Measurements from ENCODE around the gene PAIP2B.
"Not testable (repeated sequence)": the region's sequence is repeated elsewhere in the genome, so short reads cannot be mapped to it uniquely, and the experiment has no call there.

The PAIP2B gene

GRCh38 chr2:71190656-71191569 lies 36.0 kb downstream of the PAIP2B start:
- H3K4me1 Mint-ChIP-seq, result no peaks in the 10 kb centered on the region
- peaks cover 32% of the 10 kb centered on the region for H3K36me3 Mint-ChIP-seq
- no peaks in the 10 kb centered on the region for H3K27me3 Mint-ChIP-seq
- no peak overlapping the region for H3K27ac Mint-ChIP-seq
- H3K4me3 Mint-ChIP-seq, result no peak overlapping the region
- no peak for ATAC-seq
- H3K9me3 Mint-ChIP-seq, result peaks cover 10% of the 10 kb centered on the region

GRCh38 chr2:71187589-71187988 lies 39.3 kb downstream of the PAIP2B start:
- H3K27ac Mint-ChIP-seq, result no peak overlapping the region
- no peaks in the 10 kb centered on the region for H3K27me3 Mint-ChIP-seq
- peaks cover 13% of the 10 kb centered on the region for H3K36me3 Mint-ChIP-seq
- no peaks in the 10 kb centered on the region for H3K9me3 Mint-ChIP-seq
- no peak overlapping the region for H3K4me3 Mint-ChIP-seq
- ATAC-seq, result no peak
- H3K4me1 Mint-ChIP-seq, result no peaks in the 10 kb centered on the region

- Mint-ChIP-seq H3K27ac (no peak overlapping the region), H3K4me3 (no peak overlapping the region), H3K27me3 (no peaks in the 10 kb centered on the region), H3K36me3 (peaks cover 13% of the 10 kb centered on the region), H3K9me3 (no peaks in the 10 kb centered on the region), H3K4me1 (no peaks in the 10 kb centered on the region)
- ATAC-seq, result no peak
Observed at GRCh38 chr2:71186973-71187372, 39.9 kb downstream of the PAIP2B start.

- H3K4me1 Mint-ChIP-seq, H3K4me3 Mint-ChIP-seq, ATAC-seq, H3K9me3 Mint-ChIP-seq, H3K27me3 Mint-ChIP-seq, H3K36me3 Mint-ChIP-seq, H3K27ac Mint-ChIP-seq: not testable (repeated sequence)
Observed at GRCh38 chr2:71183306-71184115, 43.4 kb downstream of the PAIP2B start.

GRCh38 chr2:71181316-71181715 lies 45.6 kb downstream of the PAIP2B start:
- Mint-ChIP-seq H3K27ac (no peak overlapping the region), H3K36me3 (peaks cover 5% of the 10 kb centered on the region), H3K4me1 (no peaks in the 10 kb centered on the region), H3K27me3 (peaks cover 9% of the 10 kb centered on the region), H3K4me3 (no peak overlapping the region), H3K9me3 (no peaks in the 10 kb centered on the region)
- ATAC-seq, result no peak

DNA sequence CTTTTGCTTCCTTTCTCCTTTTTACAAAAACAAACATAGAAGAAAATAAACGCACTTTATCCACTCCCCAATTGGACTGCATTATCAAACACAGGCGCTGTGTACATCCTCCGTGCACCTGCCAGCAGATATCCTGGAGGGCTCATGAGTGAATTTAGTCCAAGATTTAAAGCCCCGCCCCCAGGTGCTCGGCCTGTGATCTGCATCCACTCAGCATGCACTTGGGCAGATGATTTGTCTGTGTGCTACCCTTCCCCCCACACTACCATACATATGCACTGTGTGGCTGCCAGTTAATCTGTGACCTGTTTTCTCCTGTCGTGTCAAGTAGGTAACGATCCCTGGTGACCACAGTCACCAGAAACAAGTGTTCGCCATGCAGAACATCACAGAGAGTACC lies 48.1 kb downstream of the PAIP2B start:
- H3K36me3 Mint-ChIP-seq, H3K9me3 Mint-ChIP-seq, H3K4me1 Mint-ChIP-seq, H3K4me3 Mint-ChIP-seq, ATAC-seq, H3K27ac Mint-ChIP-seq: not testable (repeated sequence)
- H3K27me3 Mint-ChIP-seq, result peaks cover 26% of the 10 kb centered on the region

DNA sequence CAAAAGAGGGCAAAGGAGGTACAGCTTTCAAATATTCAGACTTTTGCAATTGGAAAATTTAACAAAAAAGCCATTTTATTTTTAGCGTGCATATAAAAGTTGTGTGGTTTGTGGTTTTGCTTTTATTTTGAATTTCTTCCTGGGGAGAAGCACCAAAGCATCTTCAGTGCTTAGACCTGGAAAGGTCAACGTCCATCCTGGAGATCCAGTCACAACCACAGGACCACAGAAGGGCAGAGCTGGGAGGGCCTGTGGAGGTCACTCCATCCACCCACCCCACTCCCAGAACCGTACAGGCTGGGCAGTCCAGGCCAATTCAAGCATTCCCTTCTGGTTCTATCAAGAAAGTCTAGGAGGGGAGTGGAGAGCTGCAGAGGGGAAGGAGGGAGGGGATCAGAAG lies 52.7 kb downstream of the PAIP2B start:
- Mint-ChIP-seq H3K27me3 (peaks cover 33% of the 10 kb centered on the region), H3K4me1 (no peaks in the 10 kb centered on the region), H3K27ac (no peak overlapping the region), H3K4me3 (no peak overlapping the region), H3K9me3 (no peaks in the 10 kb centered on the region), H3K36me3 (no peaks in the 10 kb centered on the region)
- no peak for ATAC-seq

DNA sequence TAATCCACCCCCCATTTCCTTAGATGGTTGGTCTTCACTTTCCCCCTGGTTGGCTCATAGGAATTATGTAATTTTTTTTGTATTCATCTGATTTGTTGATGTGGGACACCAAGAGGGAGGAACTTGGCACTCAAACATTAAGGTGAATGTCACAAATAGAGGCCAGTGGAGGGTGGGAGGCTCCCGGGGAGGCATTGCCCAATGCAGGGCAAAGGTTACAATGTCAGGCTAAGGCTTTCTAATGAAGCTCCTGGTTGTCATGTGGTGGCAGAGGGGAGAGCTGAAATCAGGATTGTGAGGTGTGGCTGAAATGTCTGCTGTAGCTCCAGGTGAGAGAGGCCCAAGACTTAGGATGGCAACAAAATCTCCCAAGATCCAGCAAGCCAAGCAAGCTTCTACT lies 53.8 kb downstream of the PAIP2B start:
- H3K27me3 Mint-ChIP-seq, result peaks cover 32% of the 10 kb centered on the region
- H3K9me3 Mint-ChIP-seq, result no peaks in the 10 kb centered on the region
- no peak overlapping the region for H3K27ac Mint-ChIP-seq
- H3K36me3 Mint-ChIP-seq, result no peaks in the 10 kb centered on the region
- no peak for ATAC-seq
- H3K4me3 Mint-ChIP-seq, result no peak overlapping the region
- no peaks in the 10 kb centered on the region for H3K4me1 Mint-ChIP-seq

DNA sequence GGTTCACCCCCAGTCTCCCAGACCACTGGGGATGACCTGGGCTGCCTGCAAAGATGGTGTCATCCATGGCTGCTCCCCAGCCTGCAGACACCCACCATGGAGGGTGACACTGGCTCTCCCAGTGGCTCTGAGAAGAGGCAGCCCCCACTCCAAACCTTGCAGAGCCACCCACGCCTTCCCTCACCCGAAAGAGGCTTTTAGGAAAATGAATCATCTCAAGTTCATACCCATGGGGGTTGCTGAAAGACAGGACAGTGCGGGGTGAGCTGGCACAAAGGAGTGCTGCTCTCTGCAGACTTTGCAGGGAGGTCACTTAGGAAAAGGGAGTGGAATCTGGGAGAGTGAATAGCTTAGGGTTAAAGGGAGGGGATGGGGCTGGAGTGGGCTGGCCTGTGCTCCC lies 60.1 kb downstream of the PAIP2B start:
- peak; percentile 47 for ATAC-seq
- Mint-ChIP-seq H3K4me3 (no peak overlapping the region), H3K27me3 (peaks cover 32% of the 10 kb centered on the region), H3K4me1 (no peaks in the 10 kb centered on the region), H3K27ac (no peak overlapping the region), H3K36me3 (no peaks in the 10 kb centered on the region), H3K9me3 (no peaks in the 10 kb centered on the region)

- H3K27me3 Mint-ChIP-seq, result peaks cover 25% of the 10 kb centered on the region
- no peak overlapping the region for H3K27ac Mint-ChIP-seq
- no peaks in the 10 kb centered on the region for H3K36me3 Mint-ChIP-seq
- H3K4me1 Mint-ChIP-seq, result peaks cover 8% of the 10 kb centered on the region
- no peaks in the 10 kb centered on the region for H3K9me3 Mint-ChIP-seq
- H3K4me3 Mint-ChIP-seq, result no peak overlapping the region
- ATAC-seq, result peak; percentile 77
Observed at GRCh38 chr2:71157124-71157793, 69.6 kb downstream of the PAIP2B start.

DNA sequence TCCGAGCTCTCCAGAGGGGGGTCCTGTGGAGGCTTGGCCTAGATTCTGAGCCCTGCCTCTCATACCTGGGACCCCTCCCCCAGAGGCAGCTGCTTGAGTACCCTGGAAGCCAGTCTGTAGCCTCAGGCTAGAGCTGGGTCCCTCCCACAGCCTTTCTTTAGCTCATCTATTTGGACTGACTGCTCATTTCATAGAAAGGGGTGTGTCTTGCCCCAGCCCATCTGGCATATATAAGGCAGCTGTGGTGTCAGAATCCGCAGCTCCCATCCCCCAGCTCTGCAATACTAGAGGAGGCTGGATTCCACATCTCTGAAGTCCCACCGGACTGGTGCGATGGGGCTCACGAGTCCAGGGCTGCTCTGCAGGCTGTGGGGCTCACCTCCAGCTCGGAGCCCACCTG lies 70.3 kb downstream of the PAIP2B start:
- no peaks in the 10 kb centered on the region for H3K36me3 Mint-ChIP-seq
- no peaks in the 10 kb centered on the region for H3K9me3 Mint-ChIP-seq
- peaks cover 19% of the 10 kb centered on the region for H3K27me3 Mint-ChIP-seq
- no peak overlapping the region for H3K27ac Mint-ChIP-seq
- no peak for ATAC-seq
- H3K4me3 Mint-ChIP-seq, result no peak overlapping the region
- H3K4me1 Mint-ChIP-seq, result peaks cover 8% of the 10 kb centered on the region

GRCh38 chr2:71155846-71156245 lies 71.1 kb downstream of the PAIP2B start:
- Mint-ChIP-seq H3K4me3 (no peak overlapping the region), H3K27ac (no peak overlapping the region), H3K4me1 (peaks cover 8% of the 10 kb centered on the region), H3K9me3 (no peaks in the 10 kb centered on the region), H3K36me3 (no peaks in the 10 kb centered on the region), H3K27me3 (peaks cover 19% of the 10 kb centered on the region)
- ATAC-seq, result no peak

DNA sequence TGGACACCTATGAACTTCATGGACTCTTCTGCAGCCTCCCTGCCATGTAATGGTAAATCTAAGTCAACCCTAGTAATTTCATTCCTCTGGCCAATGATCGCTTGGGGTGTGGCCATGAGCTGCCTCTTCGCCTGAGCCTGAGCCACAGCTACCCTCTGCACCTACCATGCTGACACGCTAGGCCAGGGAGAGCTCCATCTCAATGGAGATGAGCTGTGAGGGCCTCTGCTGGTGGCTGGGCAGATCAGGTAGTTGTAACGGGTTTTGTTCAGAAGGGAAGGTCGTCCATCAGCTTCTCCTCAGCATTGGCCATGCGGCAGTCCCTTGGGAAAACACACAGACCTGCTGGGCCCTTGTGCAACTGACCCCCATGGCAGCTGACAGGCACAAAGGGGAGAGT lies 72.1 kb downstream of the PAIP2B start:
- Mint-ChIP-seq H3K27me3 (peaks cover 19% of the 10 kb centered on the region), H3K36me3 (peaks cover 8% of the 10 kb centered on the region), H3K9me3 (no peaks in the 10 kb centered on the region), H3K27ac (no peak overlapping the region), H3K4me1 (peaks cover 8% of the 10 kb centered on the region), H3K4me3 (no peak overlapping the region)
- peak; percentile 78 for ATAC-seq

GRCh38 chr2:71154279-71154678 lies 72.6 kb downstream of the PAIP2B start:
- H3K36me3 Mint-ChIP-seq, result peaks cover 12% of the 10 kb centered on the region
- H3K4me1 Mint-ChIP-seq, result peaks cover 8% of the 10 kb centered on the region
- H3K27me3 Mint-ChIP-seq, result peaks cover 19% of the 10 kb centered on the region
- ATAC-seq, result no peak
- no peaks in the 10 kb centered on the region for H3K9me3 Mint-ChIP-seq
- H3K4me3 Mint-ChIP-seq, result no peak overlapping the region
- no peak overlapping the region for H3K27ac Mint-ChIP-seq

- H3K9me3 Mint-ChIP-seq, result no peaks in the 10 kb centered on the region
- H3K4me3 Mint-ChIP-seq, result no peak overlapping the region
- H3K27me3 Mint-ChIP-seq, result peaks cover 19% of the 10 kb centered on the region
- peaks cover 8% of the 10 kb centered on the region for H3K4me1 Mint-ChIP-seq
- H3K36me3 Mint-ChIP-seq, result peaks cover 18% of the 10 kb centered on the region
- no peak overlapping the region for H3K27ac Mint-ChIP-seq
- no peak for ATAC-seq
Observed at GRCh38 chr2:71153585-71154224, 73.2 kb downstream of the PAIP2B start.

Measured in stimulated activated memory B cell treated with anti-CD40 and anti-IgM and Interleukin-4, amounts not matched to agents 10 μg/mL and 1 μg/mL and 100 μg/mL, for 72 hours (primary cell).